Panc1 (cell line): ENCODE data around the gene RANBP17. TPM values are rescaled to one million over a fixed set of nuclear protein-coding genes. Genes with fewer than 3 reads are reported as not detected.

Experiments
- ATAC-seq: fragments of 200-7000 bp; cut with Tn5 transposase; 2 replicates; pipeline ENCODE4 v1.9.1; 2020; ENCODE audit warnings: mild to moderate bottlenecking, moderate library complexity
- BruUV-seq: library from RNA; stranded (reverse); fragments of 400-500 nt; replicated peaks from 2 replicates; lab custom pipeline; 2021; lab: Mats Ljungman, UMichigan
- CTCF ChIA-PET: fragments of 300-600 bp; sonication (Branson Sonifier 250); formaldehyde crosslinking; loops from one replicate; lab custom pipeline; 2022; ENCODE audit warnings: antibody characterized with exemption; lab: Charles Lee
- POLR2A ChIA-PET: fragments of 300-600 bp; sonication (Branson Sonifier 250); formaldehyde crosslinking; loops from one replicate; lab custom pipeline; 2022; ENCODE audit warnings: antibody characterized with exemption; lab: Charles Lee
- DNase-seq: peaks from one replicate; pipeline ENCODE4 v3.0.0-alpha.2; 2010; ENCODE audit warnings: low read depth, low spot score
- H3K27ac ChIP-seq: 2 replicates; pipeline ENCODE4 v1.5.1; 2011; ENCODE audit warnings: mild to moderate bottlenecking, low read length, inconsistent platforms
- H3K27me3 ChIP-seq: fragments of 200-500 bp; sonication (Bioruptor generic); 2 replicates; pipeline ENCODE4 v1.6.0; 2014; ENCODE audit warnings: low read length, inconsistent platforms; ENCODE audit not compliant: control insufficient read depth, insufficient read depth
- H3K36me3 ChIP-seq: fragments of 200-500 bp; sonication (Bioruptor generic); 2 replicates; pipeline ENCODE4 v1.5.1; 2014; ENCODE audit warnings: inconsistent platforms, mild to moderate bottlenecking, low read length, moderate library complexity; ENCODE audit not compliant: control insufficient read depth, insufficient read depth
- H3K4me1 ChIP-seq: 2 replicates; pipeline ENCODE4 v1.5.1; 2011; ENCODE audit warnings: inconsistent platforms, mild to moderate bottlenecking, low read length, moderate library complexity; ENCODE audit not compliant: control insufficient read depth, insufficient read depth
- H3K4me3 ChIP-seq, 2 experiments: 2 replicates each; pipeline ENCODE4 v1.5.1; 2011 to 2012; ENCODE audit warnings: low read depth in 2 of 2, low read length in 2 of 2, mild to moderate bottlenecking in 2 of 2, inconsistent platforms in 1 of 2, moderate library complexity in 1 of 2
- H3K9me3 ChIP-seq: fragments of 200-500 bp; sonication (Bioruptor generic); 2 replicates; pipeline ENCODE4 v1.5.1; 2014; ENCODE audit warnings: low read depth, mild to moderate bottlenecking, inconsistent platforms, low read length, moderate library complexity; ENCODE audit not compliant: control insufficient read depth, insufficient read depth
- POLR2AphosphoS5 ChIP-seq: IDR thresholded peaks from 2 replicates; pipeline ENCODE4 v1.6.1; 2012; ENCODE audit warnings: mild to moderate bottlenecking, low read depth, low read length, moderate library complexity
- SIN3A ChIP-seq: IDR thresholded peaks from 2 replicates; pipeline ENCODE4 v1.6.1; 2012; ENCODE audit warnings: low read depth, mild to moderate bottlenecking, low read length, moderate library complexity, borderline replicate concordance; ENCODE audit not compliant: insufficient read depth
- TCF7L2 ChIP-seq: IDR thresholded peaks from 2 replicates; pipeline ENCODE4 v1.6.1; 2011; ENCODE audit warnings: mild to moderate bottlenecking, low read depth, low read length, inconsistent platforms
- in situ Hi-C: cut with HindIII; loops from 2 replicates; pipeline ENCODE4 v1.10.0; 2016; ENCODE audit warnings: low sequenced_read_pairs, low pct_unique_long_range_greater_than_20kb
- intact Hi-C: fragments of 100-400 bp; cut with micrococcal nuclease; formaldehyde crosslinking; loops from one replicate; pipeline ENCODE4 v1.10.0; 2022; ENCODE audit not compliant: unreplicated experiment
- total RNA-seq: library from RNA; stranded (reverse); gene quantifications from one replicate; pipeline ENCODE4 v1.2.1, GENCODE V29; 2021; ENCODE audit not compliant: unreplicated experiment
- TF ChIP-seq, protein P1 (sequence below): fragments of 450-650 bp; IDR thresholded peaks from 2 replicates; pipeline ENCODE4 v1.5.1; 2017; ENCODE audit warnings: mild to moderate bottlenecking
- TF ChIP-seq, protein P2 (sequence below), 2 experiments: IDR thresholded peaks; 2 replicates each; pipeline ENCODE4 v1.6.1; 2011 to 2012; ENCODE audit warnings: low read depth in 2 of 2, control low read depth in 1 of 2, low read length in 1 of 2, mild to moderate bottlenecking in 1 of 2, moderate library complexity in 1 of 2; ENCODE audit not compliant: insufficient read depth in 1 of 2

RANBP17 gene
- total RNA-seq, 1 experiment from 2014 or later: not detected

DNA sequence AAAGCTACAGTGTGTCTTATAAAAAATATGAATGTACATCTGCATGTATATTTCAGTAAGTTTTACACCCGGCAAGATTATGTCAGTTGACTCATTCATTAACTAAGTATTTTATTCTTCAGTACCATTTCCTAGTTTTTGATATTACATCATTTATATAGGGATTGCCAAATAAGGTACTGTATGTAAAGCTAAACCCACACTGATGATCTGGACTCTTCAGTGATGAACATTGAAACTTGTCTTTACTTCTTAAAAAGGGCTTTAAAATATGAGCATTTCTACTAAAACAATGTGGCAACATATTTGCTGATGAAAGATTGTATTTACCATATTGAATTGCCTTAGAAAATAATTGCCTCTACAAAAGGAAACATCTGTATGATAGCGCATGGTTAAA lies 295.5 kb downstream of the RANBP17 start:
- H3K27ac ChIP-seq: no peak overlapping the region
- intact Hi-C loops (loop anchor here (10.0 kb wide), 1 partner anchor 172 kb away; no protein-coding TSS in a partner anchor), in situ Hi-C loops (no loop called here)
- ATAC-seq: no peak
- no peaks in the 10 kb centered on the region for H3K9me3 ChIP-seq
- H3K4me1 ChIP-seq: no peaks in the 10 kb centered on the region
- BruUV-seq: no TSS peak
- no peaks in the 10 kb centered on the region; the same call in 1 of the 2 replicates for H3K27me3 ChIP-seq
- H3K36me3 ChIP-seq: no peaks in the 10 kb centered on the region
- no peak overlapping the region for H3K4me3 ChIP-seq
- POLR2A ChIA-PET: no interaction called here
- DNase-seq: no peak
- CTCF ChIA-PET: no interaction called here
- no peak for TF ChIP-seq SIN3A
- TF ChIP-seq, protein P1, sequence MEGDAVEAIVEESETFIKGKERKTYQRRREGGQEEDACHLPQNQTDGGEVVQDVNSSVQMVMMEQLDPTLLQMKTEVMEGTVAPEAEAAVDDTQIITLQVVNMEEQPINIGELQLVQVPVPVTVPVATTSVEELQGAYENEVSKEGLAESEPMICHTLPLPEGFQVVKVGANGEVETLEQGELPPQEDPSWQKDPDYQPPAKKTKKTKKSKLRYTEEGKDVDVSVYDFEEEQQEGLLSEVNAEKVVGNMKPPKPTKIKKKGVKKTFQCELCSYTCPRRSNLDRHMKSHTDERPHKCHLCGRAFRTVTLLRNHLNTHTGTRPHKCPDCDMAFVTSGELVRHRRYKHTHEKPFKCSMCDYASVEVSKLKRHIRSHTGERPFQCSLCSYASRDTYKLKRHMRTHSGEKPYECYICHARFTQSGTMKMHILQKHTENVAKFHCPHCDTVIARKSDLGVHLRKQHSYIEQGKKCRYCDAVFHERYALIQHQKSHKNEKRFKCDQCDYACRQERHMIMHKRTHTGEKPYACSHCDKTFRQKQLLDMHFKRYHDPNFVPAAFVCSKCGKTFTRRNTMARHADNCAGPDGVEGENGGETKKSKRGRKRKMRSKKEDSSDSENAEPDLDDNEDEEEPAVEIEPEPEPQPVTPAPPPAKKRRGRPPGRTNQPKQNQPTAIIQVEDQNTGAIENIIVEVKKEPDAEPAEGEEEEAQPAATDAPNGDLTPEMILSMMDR: no peak
- no peak for TF ChIP-seq TCF7L2
- TF ChIP-seq, protein P2, sequence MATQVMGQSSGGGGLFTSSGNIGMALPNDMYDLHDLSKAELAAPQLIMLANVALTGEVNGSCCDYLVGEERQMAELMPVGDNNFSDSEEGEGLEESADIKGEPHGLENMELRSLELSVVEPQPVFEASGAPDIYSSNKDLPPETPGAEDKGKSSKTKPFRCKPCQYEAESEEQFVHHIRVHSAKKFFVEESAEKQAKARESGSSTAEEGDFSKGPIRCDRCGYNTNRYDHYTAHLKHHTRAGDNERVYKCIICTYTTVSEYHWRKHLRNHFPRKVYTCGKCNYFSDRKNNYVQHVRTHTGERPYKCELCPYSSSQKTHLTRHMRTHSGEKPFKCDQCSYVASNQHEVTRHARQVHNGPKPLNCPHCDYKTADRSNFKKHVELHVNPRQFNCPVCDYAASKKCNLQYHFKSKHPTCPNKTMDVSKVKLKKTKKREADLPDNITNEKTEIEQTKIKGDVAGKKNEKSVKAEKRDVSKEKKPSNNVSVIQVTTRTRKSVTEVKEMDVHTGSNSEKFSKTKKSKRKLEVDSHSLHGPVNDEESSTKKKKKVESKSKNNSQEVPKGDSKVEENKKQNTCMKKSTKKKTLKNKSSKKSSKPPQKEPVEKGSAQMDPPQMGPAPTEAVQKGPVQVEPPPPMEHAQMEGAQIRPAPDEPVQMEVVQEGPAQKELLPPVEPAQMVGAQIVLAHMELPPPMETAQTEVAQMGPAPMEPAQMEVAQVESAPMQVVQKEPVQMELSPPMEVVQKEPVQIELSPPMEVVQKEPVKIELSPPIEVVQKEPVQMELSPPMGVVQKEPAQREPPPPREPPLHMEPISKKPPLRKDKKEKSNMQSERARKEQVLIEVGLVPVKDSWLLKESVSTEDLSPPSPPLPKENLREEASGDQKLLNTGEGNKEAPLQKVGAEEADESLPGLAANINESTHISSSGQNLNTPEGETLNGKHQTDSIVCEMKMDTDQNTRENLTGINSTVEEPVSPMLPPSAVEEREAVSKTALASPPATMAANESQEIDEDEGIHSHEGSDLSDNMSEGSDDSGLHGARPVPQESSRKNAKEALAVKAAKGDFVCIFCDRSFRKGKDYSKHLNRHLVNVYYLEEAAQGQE (IDR thresholded peaks at IDR 0.05; ENCODE audit: insufficient read depth in 1 of 2, low read depth in 2 of 2, low read length in 1 of 2): no peak
- TF ChIP-seq POLR2AphosphoS5: no peak

DNA sequence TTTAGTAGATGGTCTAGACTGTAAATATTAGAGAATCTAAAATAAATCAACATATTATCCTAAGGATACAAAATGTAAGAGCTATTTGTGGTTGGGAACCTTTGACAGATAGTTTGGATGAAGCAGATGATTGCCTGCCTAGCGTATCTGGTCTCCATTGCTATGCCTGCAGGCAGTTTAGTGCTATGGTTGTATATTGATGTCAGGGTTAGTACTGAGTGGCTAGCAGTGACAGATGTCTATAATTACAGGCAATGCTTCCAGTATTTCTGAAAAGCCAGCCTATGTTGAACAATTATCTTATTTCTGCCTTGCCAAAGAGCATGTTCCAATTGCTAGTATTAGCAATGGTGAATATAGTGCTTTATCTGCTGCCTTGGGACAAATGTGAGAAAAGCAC lies 296.0 kb downstream of the RANBP17 start:
- no peak overlapping the region for H3K4me3 ChIP-seq
- H3K9me3 ChIP-seq: no peaks in the 10 kb centered on the region
- no peak overlapping the region for H3K27ac ChIP-seq
- intact Hi-C loops: loop anchor here (10.0 kb wide), 1 partner anchor 173 kb away; no protein-coding TSS in a partner anchor
- no peaks in the 10 kb centered on the region for H3K4me1 ChIP-seq
- H3K27me3 ChIP-seq: no peaks in the 10 kb centered on the region; the same call in 1 of the 2 replicates
- ChIA-PET POLR2A (interaction anchor here (0.6 kb wide), 1 partner anchor 229 kb away, joined by 8 read pairs; no protein-coding TSS in a partner anchor), CTCF (no interaction called here)
- TF ChIP-seq, protein P2 (IDR thresholded peaks at IDR 0.05; ENCODE audit: insufficient read depth in 1 of 2, low read depth in 2 of 2, low read length in 1 of 2): no peak
- TF ChIP-seq TCF7L2 (no peak), POLR2AphosphoS5 (no peak), SIN3A (no peak)
- TF ChIP-seq, protein P1: no peak
- no peaks in the 10 kb centered on the region for H3K36me3 ChIP-seq
- no peak for ATAC-seq
- DNase-seq: no peak
- in situ Hi-C loops: no loop called here
- no TSS peak for BruUV-seq
